GM18519 (cell line): ENCODE measurements around the gene REEP3.
A peak's percentile ranks its signal among the peaks of the same experiment; 100 is the strongest.

Experiments
- ATAC-seq: cut with Tn5 transposase; IDR thresholded peaks from one replicate; pipeline ENCODE4 v1.9.1; 2021; ENCODE audit warnings: mild to moderate bottlenecking, moderate library complexity; ENCODE audit not compliant: unreplicated experiment, low FRiP score

REEP3 gene

DNA sequence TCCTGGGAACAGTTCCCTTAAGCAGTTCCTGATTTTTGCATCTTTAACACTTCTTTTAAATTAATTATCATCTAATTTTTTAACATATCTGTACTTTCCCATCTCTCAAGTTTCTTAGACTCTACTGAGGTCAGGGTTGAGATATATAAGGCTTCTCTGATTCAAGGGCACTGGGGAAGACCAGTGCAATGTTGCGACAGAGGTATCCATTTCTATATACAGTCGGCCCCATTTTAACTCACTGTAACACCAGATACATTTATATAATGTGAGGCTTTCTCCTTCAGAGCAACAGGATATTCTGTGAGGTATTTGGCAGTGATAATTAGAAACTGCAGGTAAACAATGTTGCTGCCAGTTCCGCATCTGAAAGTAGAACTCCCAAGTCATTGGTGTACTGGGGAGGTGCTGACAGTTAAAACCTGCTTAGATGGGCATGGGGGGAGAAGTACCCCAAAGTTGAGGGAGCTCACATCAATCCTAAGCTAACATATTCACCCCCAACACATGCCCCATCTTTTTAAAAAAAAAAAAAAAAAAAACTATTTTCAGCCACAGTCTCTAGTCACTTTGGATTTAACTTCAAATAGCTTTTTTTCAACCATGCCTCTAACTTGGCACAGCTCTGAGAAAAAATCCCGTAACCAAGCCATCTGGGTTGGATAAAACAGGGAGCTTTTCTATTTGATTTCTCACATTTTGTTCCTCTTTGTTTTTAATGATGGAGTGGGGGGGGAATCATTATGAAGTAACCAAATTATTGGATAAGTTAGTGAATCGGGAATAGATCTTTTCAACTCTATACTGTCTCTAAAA lies 62.9 kb downstream of the REEP3 start:
- ATAC-seq = no peak

DNA sequence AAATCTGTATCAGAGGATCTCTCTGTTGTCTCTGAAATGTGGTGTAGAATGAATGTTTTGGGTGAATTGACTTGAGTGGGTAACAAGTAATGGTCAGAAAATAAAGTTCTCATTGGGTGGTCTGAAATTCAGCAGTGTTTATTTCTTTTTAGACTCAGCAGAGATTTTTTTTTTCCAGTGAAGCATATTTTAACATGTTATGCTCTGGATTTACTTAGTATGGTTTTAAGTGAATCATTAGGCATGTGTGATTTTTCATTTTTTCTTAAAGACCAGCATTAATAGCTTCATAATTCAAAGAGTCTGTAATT lies 63.5 kb downstream of the REEP3 start:
- ATAC-seq = no peak

DNA sequence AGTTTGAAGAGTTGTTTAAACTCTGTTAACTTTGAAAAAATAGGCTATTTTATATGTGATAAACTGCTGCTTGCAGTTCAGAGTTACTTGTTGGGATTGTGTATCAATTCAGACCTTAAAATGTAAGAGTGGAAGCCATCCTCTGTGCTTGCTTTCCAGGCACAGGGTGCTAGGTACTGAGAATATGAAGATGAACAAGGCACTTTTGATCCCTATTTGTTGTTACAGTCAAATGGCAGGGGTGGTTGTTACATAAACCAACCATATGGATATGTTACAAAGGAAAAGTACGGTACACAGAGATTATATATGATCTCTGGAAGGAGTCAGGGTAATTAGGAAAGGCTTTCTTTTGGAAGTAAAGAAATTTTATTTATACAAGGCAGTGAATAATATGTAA lies 63.8 kb downstream of the REEP3 start:
- ATAC-seq = no peak

DNA sequence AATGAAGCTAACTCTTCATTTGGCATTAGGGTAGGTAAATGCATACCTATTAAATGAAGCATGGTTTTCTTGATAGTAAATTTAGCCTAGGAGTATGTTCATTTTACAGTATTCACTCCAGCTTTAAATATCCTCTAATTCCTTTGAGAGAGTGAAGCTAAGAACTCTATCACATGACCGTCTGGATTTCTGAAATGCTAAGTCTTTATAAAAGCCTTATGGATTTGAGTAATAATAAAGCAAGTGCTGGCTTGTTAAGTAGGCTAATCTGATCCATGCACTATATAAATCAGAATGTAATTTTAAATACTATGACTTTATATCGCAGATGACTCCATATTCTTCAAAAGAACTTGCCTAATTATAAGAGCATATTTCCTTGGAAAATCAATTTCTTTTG lies 64.8 kb downstream of the REEP3 start:
- no peak for ATAC-seq

DNA sequence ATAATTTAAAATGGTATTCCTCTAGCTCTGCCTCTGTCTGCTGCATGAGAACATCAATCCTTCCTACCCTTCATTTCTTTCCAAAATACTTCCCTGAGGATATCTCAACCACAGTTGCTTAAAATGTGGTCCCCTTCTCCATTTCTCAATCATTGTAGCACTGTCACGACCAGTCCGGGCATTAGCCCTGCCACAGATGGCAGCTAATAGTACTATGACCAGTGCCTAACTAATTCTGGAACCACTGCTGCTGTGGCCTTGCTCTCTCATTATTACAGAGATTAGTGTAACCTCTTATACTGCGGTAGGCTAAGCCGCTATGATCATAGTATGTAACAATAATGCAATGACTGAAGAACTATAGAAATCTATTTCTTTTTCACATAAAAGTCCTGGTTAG lies 66.0 kb downstream of the REEP3 start:
- ATAC-seq = no peak

DNA sequence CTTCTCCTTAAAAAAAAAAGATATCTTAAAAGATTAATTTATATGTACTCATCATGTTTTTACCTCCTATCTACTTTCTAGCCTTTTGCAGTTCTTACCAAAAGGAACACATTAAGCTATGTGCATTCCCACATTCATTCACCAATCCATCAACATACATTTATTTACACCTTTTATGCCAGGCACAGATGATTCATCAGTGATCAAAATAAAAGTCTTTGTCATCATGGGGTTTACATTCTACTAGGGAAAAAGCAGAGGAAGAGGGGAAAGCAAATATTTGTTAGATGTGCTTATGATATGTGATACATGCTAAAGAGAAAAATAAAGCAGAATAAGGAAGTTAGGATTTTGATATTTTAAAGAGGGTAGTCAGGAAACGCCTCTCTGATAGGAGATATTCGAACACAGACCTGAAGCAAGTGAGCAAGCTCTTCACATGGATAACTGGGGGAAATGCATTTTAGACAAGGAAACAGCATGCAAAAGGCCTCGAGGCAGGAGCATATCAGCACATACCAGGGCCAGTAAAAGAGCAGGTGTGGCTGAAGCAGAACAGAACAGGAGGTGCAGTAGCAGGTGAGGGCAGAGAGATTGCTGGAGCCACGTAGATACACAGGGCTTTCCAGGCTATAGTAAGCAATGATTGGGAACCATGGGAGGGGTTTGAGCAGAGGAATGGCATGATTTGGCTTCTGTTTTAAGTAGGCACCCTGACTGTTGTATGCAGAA lies 67.4 kb downstream of the REEP3 start:
- no peak for ATAC-seq

DNA sequence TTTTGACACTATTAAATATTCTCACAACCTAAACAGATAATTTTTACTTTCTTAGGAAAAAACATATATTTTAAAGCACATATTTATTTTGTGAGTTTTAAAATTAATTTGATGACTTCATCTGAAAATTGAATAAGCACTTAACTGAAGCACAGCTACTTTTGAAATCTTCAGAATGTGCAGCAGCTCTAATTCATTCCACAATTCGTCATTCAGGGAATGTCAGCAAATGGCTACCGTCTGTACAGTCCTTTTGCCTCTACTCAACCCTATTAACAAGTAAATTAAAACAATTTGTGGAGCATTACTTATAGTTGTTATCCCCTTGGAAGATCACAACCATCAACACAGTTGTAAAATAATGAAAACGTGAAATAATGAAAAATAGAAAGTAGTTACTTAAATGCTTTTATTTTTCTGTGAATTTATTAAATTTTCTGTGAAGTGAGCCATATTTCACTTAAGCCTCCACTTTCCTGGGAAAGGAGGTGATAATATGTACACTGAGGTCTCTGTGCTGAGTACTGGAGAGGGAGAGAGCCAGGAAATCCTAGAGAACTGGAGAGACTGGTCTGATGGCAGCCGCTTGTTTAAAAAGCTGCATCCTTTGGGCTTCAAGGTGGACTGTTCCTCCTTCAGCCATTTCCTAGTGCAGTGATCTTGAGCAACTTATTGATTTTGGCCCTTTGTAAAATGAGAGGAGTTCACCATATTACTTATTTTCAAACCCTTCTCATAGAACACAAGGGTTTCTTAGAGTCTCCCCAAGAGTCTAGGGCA lies 70.6 kb downstream of the REEP3 start:
- ATAC-seq = no peak

DNA sequence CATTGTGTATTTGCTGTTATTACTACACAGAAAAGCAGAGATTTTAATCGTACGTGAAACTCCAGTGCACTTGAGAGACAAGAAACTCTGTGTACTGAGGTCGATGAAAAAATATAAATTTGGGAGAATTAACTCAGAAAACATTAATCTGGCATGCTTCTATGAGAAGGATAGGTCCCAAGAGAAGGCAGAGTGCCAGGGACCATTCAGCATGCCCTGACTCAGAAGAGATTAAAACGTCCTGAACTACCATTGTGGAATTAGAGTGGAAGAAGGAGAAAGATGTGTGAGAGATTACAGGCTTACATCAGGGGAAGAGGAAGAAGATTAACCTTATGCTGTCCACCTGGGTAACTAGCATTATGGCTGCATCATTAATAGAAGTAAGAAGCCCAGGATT lies 72.4 kb downstream of the REEP3 start:
- no peak for ATAC-seq

DNA sequence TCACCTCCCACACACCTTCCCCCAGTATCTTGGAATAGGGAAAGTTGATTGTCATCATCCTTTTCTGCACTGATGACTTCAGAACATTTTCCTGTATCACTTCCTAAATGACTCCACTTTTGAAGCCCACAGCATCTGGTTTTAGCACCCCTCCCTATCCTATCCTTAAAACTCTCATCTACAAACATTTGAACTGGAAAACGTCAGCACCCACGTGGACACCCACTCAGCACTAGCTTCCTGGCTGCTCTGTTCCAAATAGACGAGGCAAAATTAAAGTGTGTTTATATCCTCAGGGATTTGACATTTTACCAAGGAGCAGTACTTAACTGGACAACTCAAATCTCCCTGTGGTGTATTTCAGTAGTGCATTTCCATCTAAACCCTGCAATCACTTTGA lies 73.9 kb downstream of the REEP3 start:
- ATAC-seq = no peak

DNA sequence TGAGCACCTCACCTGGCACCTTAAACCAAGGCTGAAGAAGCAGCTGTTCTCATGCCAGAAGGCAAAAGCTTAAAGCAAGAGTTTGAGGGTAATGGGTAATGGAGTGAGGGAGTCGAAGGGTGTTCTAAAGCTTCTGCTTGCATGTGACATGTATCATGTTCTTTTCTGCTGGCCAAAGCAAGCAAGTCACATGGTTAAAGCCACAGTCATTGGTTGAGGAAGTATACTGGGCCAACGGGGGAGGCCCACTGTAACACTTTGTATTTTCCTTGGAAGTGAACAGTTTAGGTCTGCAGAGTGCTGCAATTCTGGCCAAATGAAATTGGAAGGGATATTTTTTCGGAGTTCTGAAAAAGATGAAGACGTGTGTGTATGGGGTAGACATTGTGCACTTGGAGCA lies 75.7 kb downstream of the REEP3 start:
- no peak for ATAC-seq

DNA sequence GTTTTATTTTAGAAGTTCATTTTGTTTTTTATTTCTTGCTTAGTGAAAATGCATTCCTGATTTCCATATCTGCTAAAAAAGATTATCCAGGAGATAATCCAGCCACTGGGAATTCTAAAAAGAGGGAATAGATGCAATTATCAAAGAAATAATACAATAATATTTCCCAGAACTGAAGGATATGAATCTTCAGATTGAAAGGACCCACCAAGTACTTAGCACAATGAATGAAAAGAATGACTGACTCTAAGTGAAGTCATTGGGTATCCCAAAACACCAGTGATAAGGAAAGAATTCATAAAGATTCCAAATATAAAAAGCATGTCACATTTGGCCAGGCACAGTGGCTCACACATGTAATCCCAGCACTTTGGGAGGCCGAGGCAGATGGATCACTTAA lies 79.3 kb downstream of the REEP3 start:
- ATAC-seq = no peak

DNA sequence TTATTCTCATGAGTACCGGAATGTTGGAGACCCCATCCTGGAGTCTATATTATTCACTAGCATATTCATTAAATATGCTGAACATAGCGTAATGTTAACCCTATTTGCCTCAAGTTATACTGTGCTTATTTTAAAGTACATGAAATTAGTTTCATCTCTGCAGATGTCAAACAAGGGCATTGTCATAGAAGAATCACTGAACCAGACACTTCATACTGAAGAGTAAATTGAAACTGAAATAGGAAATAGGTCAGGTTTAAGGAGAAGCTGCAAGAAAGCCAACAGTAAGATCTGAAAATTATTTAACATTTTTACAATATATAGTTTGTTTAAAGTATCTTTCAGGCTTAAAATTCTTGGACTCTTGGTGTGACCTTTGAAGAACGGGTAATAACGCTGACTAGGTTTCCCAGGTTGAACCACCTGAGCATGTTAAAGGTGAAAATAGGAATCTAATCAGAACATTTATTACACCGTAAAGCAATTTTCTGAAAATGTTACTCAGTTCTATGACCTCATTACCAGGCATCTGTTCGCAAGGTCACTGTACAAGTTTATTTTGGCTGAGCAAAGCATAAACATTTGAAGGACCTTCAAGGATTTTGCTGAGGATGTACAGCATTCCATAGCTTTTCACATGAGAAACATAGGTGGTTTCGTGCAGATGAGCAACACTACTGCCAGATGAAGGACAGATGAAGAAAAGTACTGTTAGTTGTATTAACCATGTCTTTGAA lies 82.7 kb downstream of the REEP3 start:
- peak; percentile 84 for ATAC-seq

DNA sequence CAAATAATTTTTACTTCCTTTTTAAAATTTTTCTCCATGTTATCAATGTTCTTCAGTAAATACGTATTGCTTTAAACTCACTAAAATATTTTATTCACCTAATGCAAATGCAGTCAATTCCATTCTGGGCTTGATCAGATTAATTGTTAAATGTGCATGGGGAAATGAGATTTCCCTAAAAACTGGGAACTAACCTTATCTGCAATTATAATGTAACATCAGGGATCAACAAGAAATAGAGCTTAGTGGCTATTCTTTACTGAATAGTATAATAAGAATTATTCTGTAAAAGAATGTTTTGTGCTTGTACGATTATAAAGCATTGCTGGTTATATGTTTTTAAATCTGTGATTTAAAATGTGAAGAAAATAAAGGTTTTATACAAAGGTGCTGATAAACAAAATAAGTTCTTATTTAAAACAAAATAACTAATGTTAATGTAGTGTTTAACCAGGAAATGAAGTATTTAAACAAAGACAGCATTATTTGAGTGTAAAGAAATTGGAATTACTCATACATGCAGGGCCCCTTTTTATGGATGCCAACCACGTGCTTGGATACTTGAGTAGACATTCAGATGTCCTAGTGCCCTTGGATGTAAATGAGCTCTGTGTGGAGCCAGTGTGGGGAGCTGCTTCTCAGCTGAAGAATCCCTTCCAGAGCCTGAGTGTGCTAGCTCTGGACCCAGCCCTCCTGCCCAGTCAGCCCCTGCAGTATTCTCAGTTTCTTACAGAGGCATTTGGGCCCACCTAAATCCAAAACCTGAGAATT lies 84.2 kb downstream of the REEP3 start:
- no peak for ATAC-seq

DNA sequence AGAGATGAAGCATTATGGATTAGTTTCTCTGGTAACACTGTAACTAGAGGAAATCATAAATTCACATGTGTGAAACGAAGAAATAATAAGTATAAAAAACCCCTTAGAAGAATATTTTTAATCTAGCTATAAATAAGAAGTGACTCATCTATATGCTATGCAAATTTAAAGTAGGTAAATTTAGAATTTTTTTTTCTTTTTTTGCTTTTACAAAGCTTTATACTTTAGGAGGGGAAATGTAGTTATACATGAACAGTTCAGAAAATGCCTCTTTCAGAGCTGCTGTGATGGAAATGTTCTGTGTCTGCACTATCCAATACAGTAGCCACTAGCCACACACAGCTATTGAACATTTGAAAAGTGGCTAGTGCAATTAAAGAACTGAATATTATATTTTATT lies 87.3 kb downstream of the REEP3 start:
- ATAC-seq = no peak

DNA sequence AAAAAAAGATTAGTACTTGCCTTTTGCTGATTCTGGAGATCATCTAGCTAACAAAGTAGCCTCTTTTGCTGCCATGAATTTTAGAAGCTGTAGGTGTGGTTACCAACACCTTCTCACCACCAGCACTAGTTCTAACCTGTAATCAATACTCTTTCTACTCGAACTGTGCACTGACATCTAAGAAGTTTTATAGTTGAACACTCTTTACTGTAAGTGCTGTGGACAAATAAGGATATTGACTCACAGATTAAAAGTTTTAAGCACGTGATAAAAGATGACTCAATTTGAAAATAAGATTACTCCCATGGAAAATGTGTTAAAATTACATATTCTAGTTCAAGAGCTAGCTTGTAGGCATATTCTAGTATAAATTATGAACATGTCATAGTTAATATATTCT lies 89.9 kb downstream of the REEP3 start:
- no peak for ATAC-seq

DNA sequence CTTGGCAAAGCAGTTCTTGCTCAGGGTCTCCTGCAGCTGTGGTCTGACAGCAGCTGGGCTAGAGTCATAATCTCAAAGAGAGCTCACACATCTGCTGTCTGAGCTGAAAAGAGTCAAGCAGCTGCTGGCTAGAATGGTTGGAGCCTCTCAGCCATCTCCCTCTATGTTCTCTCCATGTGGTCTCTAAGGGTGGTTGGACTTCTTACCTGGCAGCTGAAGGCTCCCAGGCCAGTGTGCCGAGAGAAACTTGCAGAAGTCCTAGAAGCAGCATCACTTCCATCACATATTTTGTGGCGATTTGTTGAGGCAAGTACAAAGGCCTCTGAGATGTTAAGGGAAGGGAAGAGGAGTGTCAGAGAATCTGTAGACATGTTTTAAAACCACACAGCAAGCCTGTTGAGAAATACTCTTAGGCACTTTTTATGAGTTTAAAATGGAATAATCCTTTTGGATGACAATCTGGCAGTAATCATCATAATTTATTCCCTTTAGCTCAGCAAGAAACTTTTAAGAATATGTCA lies 93.2 kb downstream of the REEP3 start:
- ATAC-seq = no peak

DNA sequence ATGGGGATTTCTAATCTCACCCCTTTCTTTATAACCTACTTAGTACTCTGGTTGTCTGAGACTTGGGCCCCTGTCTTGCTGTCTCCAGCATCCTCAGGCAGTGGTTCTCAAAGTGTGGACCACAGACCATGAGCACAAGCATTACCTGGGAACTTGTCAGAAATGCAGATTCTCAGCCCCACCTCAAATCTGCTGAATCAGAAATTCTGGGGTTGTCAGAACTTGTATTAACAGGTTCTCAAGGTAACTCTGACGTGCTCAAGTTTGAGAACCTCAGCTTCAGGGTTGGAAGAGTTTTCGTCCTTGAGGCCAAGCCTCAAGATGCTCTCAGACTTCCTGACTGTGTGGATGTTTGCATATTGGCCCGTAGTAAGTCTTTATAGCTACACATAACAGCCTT lies 97.4 kb downstream of the REEP3 start:
- no peak for ATAC-seq

DNA sequence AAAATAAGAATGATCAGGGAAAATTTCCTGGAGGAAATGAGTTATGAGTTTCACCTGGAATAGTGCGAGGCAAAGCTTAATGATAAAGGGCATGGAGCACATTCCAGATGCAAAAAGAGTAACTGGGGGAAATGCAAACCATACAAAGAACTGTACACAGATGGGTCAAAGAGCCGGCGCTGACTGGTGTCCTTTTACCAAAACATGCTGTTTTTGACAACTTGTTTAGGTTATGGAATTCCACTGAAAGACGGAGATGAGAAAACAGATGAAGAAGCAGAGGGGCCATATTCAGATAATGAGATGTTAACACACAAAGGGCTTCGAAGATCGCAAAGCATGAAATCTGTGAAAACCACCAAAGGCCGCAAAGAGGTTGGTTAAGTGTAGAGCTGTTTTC lies 98.2 kb downstream of the REEP3 start:
- ATAC-seq = no peak

DNA sequence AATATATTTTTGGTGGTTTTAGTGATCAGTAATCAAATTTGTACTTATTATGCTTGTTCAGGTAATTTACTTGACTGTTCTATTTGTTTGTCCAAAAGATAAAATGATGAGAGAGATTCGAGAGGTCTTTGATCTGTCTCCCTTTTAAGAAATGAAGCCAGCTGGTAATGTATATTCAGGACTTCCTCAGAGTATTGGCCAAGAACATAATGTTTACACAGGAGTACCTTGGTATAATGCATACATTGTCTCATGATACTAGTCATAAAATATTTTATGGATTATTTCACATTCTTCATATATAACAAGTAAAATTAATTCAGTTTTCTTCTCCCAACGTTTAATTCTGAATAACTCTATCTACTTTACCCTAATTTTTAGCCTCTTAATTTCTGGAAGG lies 100.9 kb downstream of the REEP3 start:
- no peak for ATAC-seq

DNA sequence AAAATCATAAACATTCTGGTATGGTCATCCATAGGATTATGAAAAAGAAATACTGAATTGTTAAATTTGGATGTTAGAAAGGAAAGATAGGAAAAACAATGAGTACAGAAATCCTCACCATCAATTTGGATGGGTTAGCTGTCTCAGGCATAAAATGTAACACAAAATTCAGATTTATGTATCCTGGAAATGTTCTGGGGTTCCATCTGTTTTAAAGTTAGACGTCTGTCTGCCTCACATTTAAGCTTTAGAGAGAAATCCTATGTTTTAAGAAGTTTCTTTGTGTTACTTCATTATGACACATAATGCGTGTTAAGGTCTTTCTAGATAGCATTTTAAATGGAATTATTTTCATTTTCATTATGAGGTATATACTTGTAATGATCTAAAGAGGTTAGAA lies 103.5 kb downstream of the REEP3 start:
- ATAC-seq = no peak
